A549 (cell line): ENCODE measurements around the gene PDIA5.

ENCODE experiments used
- CTCF ChIP-seq: fragments of >200 bp; sonication (Bioruptor Twin); formaldehyde crosslinking; IDR thresholded peaks from 3 replicates; pipeline ENCODE4 v1.5.1; 2016
- POLR2A ChIP-seq: IDR thresholded peaks from 2 replicates; pipeline ENCODE4 v1.6.1; 2012; ENCODE audit warnings: mild to moderate bottlenecking, low read length
- POLR2AphosphoS2 ChIP-seq: conservative IDR thresholded peaks from 2 replicates; pipeline ENCODE4 v1.6.1; 2012; ENCODE audit warnings: low read length, improper control_type of control experiment, inconsistent platforms
- RFX5 ChIP-seq: fragments of 450-650 bp; IDR thresholded peaks from 2 replicates; pipeline ENCODE4 v1.7.1; 2014; ENCODE audit warnings: antibody characterized with exemption, mild to moderate bottlenecking, moderate library complexity
- SREBF2 ChIP-seq: fragments of 450-650 bp; IDR thresholded peaks from 2 replicates; pipeline ENCODE4 v1.6.1; 2014; ENCODE audit warnings: mild to moderate bottlenecking, moderate library complexity
- ZFP36 ChIP-seq: fragments of 450-650 bp; IDR thresholded peaks from 2 replicates; pipeline ENCODE4 v1.6.1; 2014; ENCODE audit warnings: borderline replicate concordance; ENCODE audit not compliant: partially characterized antibody

GRCh38 chr3:123201557-123202427 lies 135.0 kb downstream of the PDIA5 start, which contains the start of gene SEC22A:
- TF ChIP-seq POLR2A = peak; percentile 71
- TF ChIP-seq CTCF = no peak
- no peak for TF ChIP-seq SREBF2
- TF ChIP-seq ZFP36 = no peak
- no peak for TF ChIP-seq RFX5
- no peak for TF ChIP-seq POLR2AphosphoS2
